WI38 (cell line): ENCODE measurements around the gene ATPAF2.

Source experiments
- H3K4me3 ChIP-seq: 2 replicates; pipeline ENCODE4 v1.5.1; 2011; ENCODE audit warnings: low read depth, mild to moderate bottlenecking, control low read depth, low read length
- CTCF ChIP-seq: IDR thresholded peaks from 2 replicates; pipeline ENCODE4 v1.5.1; 2012; ENCODE audit warnings: low read depth, mild to moderate bottlenecking, control low read depth, low read length

ATPAF2 gene

GRCh38 chr17:18021372-18021771 lies 17.6 kb downstream of the ATPAF2 start:
- TF ChIP-seq CTCF, result no peak
- no peak overlapping the region for H3K4me3 ChIP-seq

- no peak overlapping the region for H3K4me3 ChIP-seq
- TF ChIP-seq CTCF, result no peak
Observed at GRCh38 chr17:18020971-18021370, 18.0 kb downstream of the ATPAF2 start.

- H3K4me3 ChIP-seq, result no peak overlapping the region
- TF ChIP-seq CTCF, result no peak
Observed at GRCh38 chr17:18019838-18020154, 19.2 kb downstream of the ATPAF2 start.

GRCh38 chr17:18018411-18018921 lies 20.5 kb downstream of the ATPAF2 start:
- H3K4me3 ChIP-seq, result no peak overlapping the region
- no peak for TF ChIP-seq CTCF

- no peak overlapping the region for H3K4me3 ChIP-seq
- TF ChIP-seq CTCF, result no peak
Observed at GRCh38 chr17:18017958-18018357, 21.0 kb downstream of the ATPAF2 start.

GRCh38 chr17:18016426-18016825 lies 22.5 kb downstream of the ATPAF2 start:
- TF ChIP-seq CTCF, result no peak
- H3K4me3 ChIP-seq, result no peak overlapping the region

- TF ChIP-seq CTCF, result no peak
- no peak overlapping the region for H3K4me3 ChIP-seq
Observed at GRCh38 chr17:18015593-18015992, 23.4 kb downstream of the ATPAF2 start.
